DND-41 (cell line): ENCODE data around the gene TSEN15.
A peak's percentile ranks its signal among the peaks of the same experiment; 100 is the strongest.

Experiments used
- ATAC-seq: fragments of 200-7000 bp; cut with Tn5 transposase; 3 replicates; pipeline ENCODE4 v1.9.1; 2021; ENCODE audit warnings: low read depth; ENCODE audit not compliant: insufficient read depth
- DNase-seq: peaks from one replicate; pipeline ENCODE4 v3.0.0-alpha.2; 2020
- H2AFZ ChIP-seq: 2 replicates; pipeline ENCODE4 v1.6.0; 2012; ENCODE audit warnings: low read depth, low read length
- H3K27ac ChIP-seq: 2 replicates; pipeline ENCODE4 v1.5.1; 2012; ENCODE audit warnings: low read length, inconsistent platforms
- H3K27me3 ChIP-seq: fragments of 200-600 bp; sonication (generic); 2 replicates; pipeline ENCODE4 v1.6.0; 2012; ENCODE audit warnings: low read length, mild to moderate bottlenecking, inconsistent platforms; ENCODE audit not compliant: insufficient read depth, poor library complexity
- H3K36me3 ChIP-seq: 2 replicates; pipeline ENCODE4 v1.5.1; 2012; ENCODE audit warnings: low read length, inconsistent platforms; ENCODE audit not compliant: insufficient read depth
- H3K4me1 ChIP-seq: 2 replicates; pipeline ENCODE4 v1.5.1; 2012; ENCODE audit warnings: mild to moderate bottlenecking, low read length; ENCODE audit not compliant: insufficient read depth
- H3K4me2 ChIP-seq: 2 replicates; pipeline ENCODE4 v1.6.0; 2012; ENCODE audit warnings: mild to moderate bottlenecking, moderate library complexity, low read length, inconsistent platforms; ENCODE audit not compliant: insufficient read depth
- H3K4me3 ChIP-seq, 2 experiments: fragments of 200-600 bp in 1 of 2; shearing (Covaris generic) in 1 of 2; 2 replicates each; pipeline ENCODE4 v1.5.1; 2012 to 2016; ENCODE audit warnings: inconsistent platforms in 2 of 2, low read length in 2 of 2, mild to moderate bottlenecking in 2 of 2, low read depth in 1 of 2, moderate library complexity in 1 of 2
- H3K79me2 ChIP-seq: 2 replicates; pipeline ENCODE4 v1.6.0; 2012; ENCODE audit warnings: low read length, inconsistent platforms; ENCODE audit not compliant: insufficient read depth
- H3K9ac ChIP-seq: 2 replicates; pipeline ENCODE4 v1.6.0; 2012; ENCODE audit warnings: low read depth, mild to moderate bottlenecking, inconsistent platforms, low read length, moderate library complexity
- H3K9me3 ChIP-seq: 2 replicates; pipeline ENCODE4 v1.5.1; 2012; ENCODE audit warnings: low read length, moderate library complexity, mild to moderate bottlenecking, inconsistent platforms; ENCODE audit not compliant: insufficient read depth, severe bottlenecking
- H4K20me1 ChIP-seq: 2 replicates; pipeline ENCODE4 v1.6.0; 2012; ENCODE audit warnings: low read length; ENCODE audit not compliant: insufficient read depth
- CTCF ChIP-seq: IDR thresholded peaks from 2 replicates; pipeline ENCODE4 v1.5.1; 2012; ENCODE audit warnings: borderline replicate concordance, low read length, moderate library complexity, mild to moderate bottlenecking; ENCODE audit not compliant: poor library complexity, severe bottlenecking; ENCODE audit errors: extremely low read depth
- EZH2 ChIP-seq: IDR thresholded peaks from 3 replicates; pipeline ENCODE4 v1.6.1; 2012; ENCODE audit warnings: borderline replicate concordance, low read depth, mild to moderate bottlenecking, moderate library complexity, low read length, inconsistent platforms; ENCODE audit not compliant: severe bottlenecking

Gene TSEN15

GRCh38 chr1:184005506-184005905 lies 46.0 kb upstream of the TSEN15 start:
- no peak overlapping the region for H3K4me2 ChIP-seq
- no peak overlapping the region for H3K9ac ChIP-seq
- H3K4me3 ChIP-seq, result no peak overlapping the region
- no peaks in the 10 kb centered on the region for H3K4me1 ChIP-seq
- no peaks in the 10 kb centered on the region for H3K9me3 ChIP-seq
- no peak overlapping the region for H3K27ac ChIP-seq
- H3K79me2 ChIP-seq, result no peaks in the 10 kb centered on the region
- TF ChIP-seq CTCF (no peak), EZH2 (no peak)
- no peak overlapping the region for H2AFZ ChIP-seq
- H3K36me3 ChIP-seq, result no peaks in the 10 kb centered on the region
- H3K27me3 ChIP-seq, result peaks cover 14% of the 10 kb centered on the region
- ATAC-seq, result no peak
- H4K20me1 ChIP-seq, result no peaks in the 10 kb centered on the region
- DNase-seq, result no peak

GRCh38 chr1:184010788-184011187 lies 40.7 kb upstream of the TSEN15 start:
- DNase-seq, result no peak
- TF ChIP-seq CTCF (no peak), EZH2 (no peak)
- Histone ChIP-seq H4K20me1 (no peaks in the 10 kb centered on the region), H3K9me3 (no peaks in the 10 kb centered on the region), H2AFZ (no peak overlapping the region), H3K4me2 (no peak overlapping the region), H3K4me1 (no peaks in the 10 kb centered on the region), H3K79me2 (no peaks in the 10 kb centered on the region), H3K4me3 (no peak overlapping the region), H3K27ac (no peak overlapping the region), H3K9ac (no peak overlapping the region), H3K36me3 (no peaks in the 10 kb centered on the region), H3K27me3 (peaks cover 26% of the 10 kb centered on the region)
- ATAC-seq, result no peak

- DNase-seq (no peak), ATAC-seq (no peak)
- no peaks in the 10 kb centered on the region for H4K20me1 ChIP-seq
- no peak overlapping the region for H2AFZ ChIP-seq
- no peaks in the 10 kb centered on the region for H3K4me1 ChIP-seq
- no peaks in the 10 kb centered on the region for H3K36me3 ChIP-seq
- TF ChIP-seq CTCF (no peak), EZH2 (no peak)
- no peak overlapping the region for H3K4me3 ChIP-seq
- H3K27ac ChIP-seq, result no peak overlapping the region
- no peak overlapping the region for H3K9ac ChIP-seq
- H3K4me2 ChIP-seq, result no peak overlapping the region
- peaks cover 30% of the 10 kb centered on the region for H3K27me3 ChIP-seq
- no peaks in the 10 kb centered on the region for H3K79me2 ChIP-seq
- H3K9me3 ChIP-seq, result no peaks in the 10 kb centered on the region
Measured at GRCh38 chr1:184012187-184012586, 39.3 kb upstream of the TSEN15 start.

- ATAC-seq (no peak), DNase-seq (no peak)
- no peaks in the 10 kb centered on the region for H3K36me3 ChIP-seq
- H2AFZ ChIP-seq, result no peak overlapping the region
- TF ChIP-seq EZH2 (peak; percentile 20), CTCF (no peak)
- no peak overlapping the region for H3K27ac ChIP-seq
- H3K4me1 ChIP-seq, result no peaks in the 10 kb centered on the region
- H3K4me2 ChIP-seq, result no peak overlapping the region
- H4K20me1 ChIP-seq, result no peaks in the 10 kb centered on the region
- H3K4me3 ChIP-seq, result no peak overlapping the region
- no peaks in the 10 kb centered on the region for H3K79me2 ChIP-seq
- no peak overlapping the region for H3K9ac ChIP-seq
- H3K27me3 ChIP-seq, result peaks cover 32% of the 10 kb centered on the region
- no peaks in the 10 kb centered on the region for H3K9me3 ChIP-seq
Measured at GRCh38 chr1:184014271-184014670, 37.3 kb upstream of the TSEN15 start.
